Measurements from ENCODE around the gene DUXB.

DUXB gene

GRCh38 chr16:75658175-75658574, 43.1 kb downstream of the DUXB start:
- DNase-seq = no peak

- DNase-seq = no peak
Measured at GRCh38 chr16:75653922-75654321, 47.3 kb downstream of the DUXB start.

GRCh38 chr16:75648265-75649076, 52.8 kb downstream of the DUXB start:
- DNase-seq = peak; percentile 77

- peak; percentile 94 for DNase-seq
Measured at GRCh38 chr16:75647492-75648264, 53.6 kb downstream of the DUXB start, which contains the start of the genes KARS1 and TERF2IP. KARS1 (minus strand) TSS chr16:75647665; CDS start chr16:75647639, 26 bp downstream. TERF2IP (plus strand) TSS chr16:75647773; CDS start chr16:75647883, 110 bp downstream.

- no peak for DNase-seq
Measured at GRCh38 chr16:75647112-75647491, 54.2 kb downstream of the DUXB start.

- DNase-seq = peak; percentile 79
Measured at GRCh38 chr16:75644240-75645012, 56.8 kb downstream of the DUXB start.
